HG02642 (cell line): Measurements from ENCODE around the gene RRAGC.
A peak's percentile ranks its signal among the peaks of the same experiment; 100 is the strongest.

Experiments
- ATAC-seq: cut with Tn5 transposase; IDR thresholded peaks from one replicate; pipeline ENCODE4 v1.9.1; 2021; ENCODE audit warnings: mild to moderate bottlenecking; ENCODE audit not compliant: unreplicated experiment, poor library complexity

RRAGC gene, protein sequence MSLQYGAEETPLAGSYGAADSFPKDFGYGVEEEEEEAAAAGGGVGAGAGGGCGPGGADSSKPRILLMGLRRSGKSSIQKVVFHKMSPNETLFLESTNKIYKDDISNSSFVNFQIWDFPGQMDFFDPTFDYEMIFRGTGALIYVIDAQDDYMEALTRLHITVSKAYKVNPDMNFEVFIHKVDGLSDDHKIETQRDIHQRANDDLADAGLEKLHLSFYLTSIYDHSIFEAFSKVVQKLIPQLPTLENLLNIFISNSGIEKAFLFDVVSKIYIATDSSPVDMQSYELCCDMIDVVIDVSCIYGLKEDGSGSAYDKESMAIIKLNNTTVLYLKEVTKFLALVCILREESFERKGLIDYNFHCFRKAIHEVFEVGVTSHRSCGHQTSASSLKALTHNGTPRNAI

DNA sequence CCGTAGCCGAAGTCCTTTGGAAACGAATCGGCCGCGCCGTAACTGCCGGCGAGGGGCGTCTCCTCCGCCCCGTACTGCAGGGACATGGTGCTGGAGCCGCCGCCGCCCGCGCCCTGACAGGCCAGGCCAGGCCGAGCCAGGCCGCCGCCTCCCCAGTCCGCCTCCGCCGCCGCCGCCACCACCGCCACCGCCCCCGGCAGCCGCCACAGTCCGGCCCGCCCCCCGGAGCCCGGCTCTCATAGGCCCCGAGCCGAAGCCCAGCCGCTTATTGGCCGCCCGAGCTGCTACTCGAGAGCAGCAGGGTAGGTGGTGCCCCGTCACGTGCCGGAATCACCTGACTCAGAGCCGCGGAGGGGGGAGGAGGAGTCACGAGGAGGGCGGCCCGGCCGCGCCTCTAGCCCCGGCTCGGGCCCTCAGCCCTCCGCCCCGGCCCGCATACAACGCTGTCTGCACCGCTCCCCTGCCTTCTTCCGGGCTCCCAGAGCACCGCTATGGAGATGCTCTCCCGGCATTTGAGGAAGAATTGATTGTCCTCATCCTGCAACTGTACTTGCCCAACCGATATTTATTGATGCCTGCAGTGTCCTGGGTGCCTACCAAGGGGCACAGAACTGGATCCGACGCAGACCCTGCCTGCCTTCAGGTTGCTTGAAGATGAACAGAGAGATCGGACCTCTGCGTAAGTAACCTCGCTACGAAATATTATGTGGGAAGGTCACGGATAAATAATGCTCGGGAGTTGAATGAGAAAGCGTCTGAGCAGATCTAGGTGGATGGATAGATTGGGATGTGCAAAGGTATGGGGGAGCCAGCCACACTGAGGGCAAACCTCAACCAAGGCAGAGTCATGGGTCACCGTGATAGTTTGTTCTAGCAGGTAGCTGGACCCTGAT, at the start of gene RRAGC:
TSS of gene RRAGC (minus strand) at position 212 of the 893 bp plus-strand sequence. CDS start at position 86, 126 bp downstream.
- ATAC-seq, result peak; percentile 94

DNA sequence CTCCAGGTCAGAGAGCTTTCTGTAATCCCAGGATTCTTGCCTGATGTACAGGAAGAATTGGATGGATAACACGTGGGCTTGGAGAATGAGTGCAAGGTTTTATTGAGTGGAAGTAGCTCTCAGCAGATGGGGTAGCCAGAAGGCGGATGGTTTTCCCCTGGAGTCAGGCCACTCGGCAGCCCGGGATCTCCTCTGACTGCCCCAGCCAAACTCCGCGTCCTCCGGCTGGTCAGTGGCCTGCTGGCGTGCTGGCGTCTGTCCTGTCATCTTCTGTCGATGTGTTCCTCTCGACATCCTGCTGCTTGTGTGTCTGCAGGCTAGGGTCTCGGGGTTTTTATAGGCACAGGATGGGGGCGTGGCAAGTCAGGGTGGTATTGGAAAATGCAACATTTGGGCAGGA, 49.2 kb upstream of the RRAGC start:
- no peak for ATAC-seq

DNA sequence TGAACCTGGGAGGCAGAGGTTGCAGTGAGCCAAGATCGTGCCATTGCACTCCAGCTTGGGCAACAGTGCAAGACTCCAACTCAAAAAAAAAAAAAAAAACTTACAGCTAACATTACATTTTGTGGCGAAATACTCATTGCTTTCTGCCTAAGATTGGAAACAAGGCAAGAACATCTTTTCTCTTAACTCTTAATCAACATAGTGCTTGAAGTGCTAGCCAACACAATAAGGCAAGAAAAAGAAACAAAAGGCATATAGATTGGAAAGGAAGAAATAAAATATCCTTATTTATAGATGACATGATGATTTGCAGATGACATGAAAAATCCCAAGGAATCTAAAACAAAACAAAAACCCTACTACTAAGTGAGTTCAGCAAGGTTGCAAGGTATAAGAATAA, 46.4 kb upstream of the RRAGC start:
- ATAC-seq, result no peak

DNA sequence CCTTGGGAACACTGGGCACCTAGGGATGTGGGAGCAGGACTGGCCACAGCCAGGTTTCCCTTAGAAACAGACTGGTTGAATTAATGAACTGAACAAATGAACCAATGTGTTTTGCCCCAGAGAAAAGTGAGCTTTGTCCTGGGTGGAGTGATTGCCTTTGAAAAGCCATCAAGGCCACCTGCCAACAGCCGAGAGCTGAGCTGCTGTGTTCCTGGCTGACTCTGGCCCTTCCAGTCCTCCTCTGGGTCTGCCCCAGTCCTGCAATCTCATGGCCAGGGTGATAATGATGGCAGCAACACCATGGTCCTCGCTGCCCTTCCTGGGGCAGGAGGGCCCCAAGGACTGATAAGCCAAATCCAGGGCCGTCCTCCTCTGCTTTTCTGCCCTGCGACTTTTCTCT, 40.0 kb upstream of the RRAGC start:
- no peak for ATAC-seq

- no peak for ATAC-seq
Measured at GRCh38 chr1:38898653-38899230, 39.2 kb upstream of the RRAGC start.

GRCh38 chr1:38896169-38896568, 36.6 kb upstream of the RRAGC start:
- no peak for ATAC-seq

GRCh38 chr1:38892976-38893375, 33.4 kb upstream of the RRAGC start:
- no peak for ATAC-seq

DNA sequence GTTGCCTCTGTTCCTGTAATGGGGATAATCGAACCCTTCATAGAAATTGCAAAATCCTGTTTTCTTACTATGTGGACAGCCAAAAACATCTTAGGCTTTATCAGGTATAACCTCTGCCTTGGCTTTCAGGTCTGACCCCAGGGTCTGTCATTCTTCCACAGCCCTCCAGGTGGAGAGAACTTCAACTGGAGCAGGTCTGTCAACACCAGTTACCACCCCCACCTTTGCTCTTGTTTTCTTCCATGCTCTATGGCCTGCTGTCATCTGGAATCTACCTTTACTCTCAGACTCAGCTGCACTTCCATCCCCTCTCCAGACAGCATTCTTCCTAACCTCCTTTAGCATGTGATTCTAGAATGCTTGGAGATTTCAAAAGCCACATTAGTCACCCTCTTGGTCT, 32.2 kb upstream of the RRAGC start:
- ATAC-seq, result no peak

DNA sequence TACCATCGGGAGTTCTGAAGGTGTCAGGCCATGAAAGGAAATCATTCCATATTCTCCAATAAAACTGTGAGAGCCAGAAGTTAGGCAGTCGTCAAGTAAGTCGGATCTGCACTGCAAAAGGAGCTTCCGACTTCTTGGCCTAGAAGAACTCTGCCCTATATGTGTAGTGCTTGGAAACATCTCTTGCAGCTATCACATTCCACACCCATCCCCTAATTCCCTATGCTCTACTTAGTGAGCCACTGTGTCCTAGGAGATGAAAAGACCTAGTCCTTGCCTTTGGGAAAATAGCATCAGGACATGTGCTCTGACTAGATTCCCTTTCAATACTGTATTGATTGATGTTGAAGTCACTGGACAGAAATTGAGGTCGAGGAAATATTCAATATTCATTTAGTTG, 30.0 kb upstream of the RRAGC start:
- ATAC-seq, result no peak

- ATAC-seq, result no peak
Measured at GRCh38 chr1:38888423-38889333, 29.1 kb upstream of the RRAGC start.

GRCh38 chr1:38885092-38885491, 25.5 kb upstream of the RRAGC start:
- no peak for ATAC-seq

DNA sequence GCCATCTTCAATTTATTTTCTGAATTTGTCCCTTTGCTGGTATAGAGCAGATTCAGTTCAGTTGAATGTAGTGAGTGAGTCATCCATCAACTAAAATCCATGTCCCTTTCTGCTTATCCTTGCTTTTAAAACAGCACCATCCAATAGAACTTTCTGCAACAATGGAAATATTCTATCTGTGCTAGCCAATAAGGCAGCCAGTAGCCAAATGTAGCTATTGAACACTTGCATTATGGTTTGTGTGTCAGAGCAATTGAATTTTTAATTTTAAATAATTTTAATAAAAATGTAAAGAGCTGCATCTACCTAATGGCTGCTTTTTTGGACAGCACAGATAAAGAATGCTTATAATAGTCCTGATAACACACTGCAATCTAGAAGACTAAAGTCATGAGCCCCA, 21.9 kb upstream of the RRAGC start, which contains the start of gene GJA9:
TSS of gene GJA9 (minus strand) at position 101 of the 400 bp plus-strand sequence. CDS start 5,489 bp downstream, outside the sequence.
- ATAC-seq, result no peak

- ATAC-seq, result no peak
Measured at GRCh38 chr1:38875811-38876210, 16.2 kb upstream of the RRAGC start.

DNA sequence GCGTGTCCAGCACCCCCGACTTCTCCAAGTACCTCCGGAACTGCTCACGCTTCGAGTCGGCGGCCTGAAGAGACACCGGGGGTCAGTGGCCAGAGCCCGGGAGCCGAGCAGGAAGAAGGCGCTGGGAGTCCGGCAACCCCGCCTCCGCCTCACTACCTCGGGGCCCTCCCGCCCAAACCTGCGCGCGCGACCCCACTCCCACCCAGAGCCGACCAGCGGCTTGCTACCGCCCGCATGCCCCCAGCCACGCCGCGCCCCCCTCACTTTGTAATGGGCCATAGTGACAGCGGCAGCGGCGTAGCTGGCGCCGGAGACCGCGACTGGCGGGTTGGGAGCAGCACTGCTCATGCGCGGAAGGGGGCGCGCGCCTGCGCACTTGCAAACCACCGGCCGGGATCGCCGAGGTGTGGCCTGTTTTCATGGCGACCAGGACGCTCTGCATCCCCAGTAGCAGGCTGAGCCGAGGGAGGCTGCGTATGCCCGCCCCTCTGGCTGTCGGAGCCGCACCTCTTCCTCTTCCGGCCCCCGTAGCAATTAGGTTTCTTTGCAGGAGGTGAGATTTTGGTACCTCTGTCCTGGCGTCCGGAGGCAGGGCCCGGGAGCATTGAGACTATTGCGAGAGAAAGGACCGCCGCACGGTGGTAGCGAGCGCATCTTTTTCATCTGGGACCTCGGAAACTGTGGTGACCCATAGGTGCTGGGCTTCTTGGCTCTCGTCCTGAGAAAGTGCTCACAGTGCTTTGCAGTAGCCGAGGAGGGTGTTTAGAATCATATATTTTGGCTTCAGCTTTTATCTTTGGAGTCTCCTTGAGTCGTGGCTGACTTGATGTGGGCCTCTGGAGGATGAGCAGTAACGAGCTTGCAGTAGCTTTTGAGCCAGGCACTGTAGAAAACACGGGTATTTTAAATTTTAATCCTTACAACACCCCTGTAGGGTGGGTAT, 13.7 kb upstream of the RRAGC start, which contains the start of gene MYCBP:
TSS of gene MYCBP (minus strand) at position 322 of the 943 bp plus-strand sequence. CDS start at position 279, 43 bp downstream.
- peak; percentile 99 for ATAC-seq

DNA sequence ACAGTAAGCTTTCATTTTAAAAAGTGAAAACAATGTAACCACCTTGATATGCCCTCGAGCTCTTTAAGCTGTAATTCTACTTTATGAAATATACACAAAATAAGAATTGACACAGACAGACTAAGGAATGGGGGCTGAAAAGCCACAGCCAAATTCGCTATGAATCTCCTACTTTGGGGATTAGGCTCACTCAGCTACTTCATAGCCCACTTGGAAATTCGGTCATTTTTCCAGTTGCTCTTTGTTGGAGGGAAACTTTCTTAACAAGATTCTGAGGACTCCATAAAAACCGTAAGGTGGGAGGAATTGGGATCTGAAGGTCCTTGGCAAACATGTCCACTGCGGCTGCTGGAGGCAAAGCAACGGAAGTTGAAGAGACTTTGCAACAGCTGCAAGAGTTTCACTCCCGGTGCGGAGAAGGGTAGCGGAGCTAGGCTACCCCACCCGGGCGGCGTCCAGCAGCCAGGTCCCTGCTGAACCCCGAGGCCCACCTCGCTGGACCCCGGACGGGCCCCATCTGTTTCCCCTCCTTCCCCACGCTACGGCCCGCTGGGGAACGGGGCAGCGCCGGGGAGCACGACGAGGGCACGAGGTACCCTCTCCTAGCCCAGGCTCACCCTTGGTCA, 12.9 kb upstream of the RRAGC start:
- ATAC-seq, result peak; percentile 22

- ATAC-seq, result no peak
Measured at GRCh38 chr1:38870996-38871395, 11.4 kb upstream of the RRAGC start.

DNA sequence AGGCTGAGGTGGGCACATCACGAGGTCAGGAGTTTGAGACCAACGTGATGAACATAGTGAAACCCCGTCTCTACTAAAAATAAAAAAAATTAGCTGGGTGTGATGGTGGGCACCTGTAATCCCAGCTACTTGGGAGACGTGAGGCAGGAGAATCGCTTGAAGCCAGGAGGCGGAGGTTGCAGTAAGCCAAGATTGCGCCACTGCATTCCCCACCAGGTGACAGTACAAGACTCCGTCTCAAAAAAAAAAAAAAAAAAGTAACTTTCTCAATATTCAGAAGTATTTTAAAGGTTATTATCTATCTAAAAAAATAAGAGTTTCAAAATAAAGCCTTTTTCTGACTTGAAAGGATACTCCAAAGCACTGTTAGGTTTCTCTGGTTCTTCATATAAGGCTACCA, 7.6 kb upstream of the RRAGC start:
- no peak for ATAC-seq

DNA sequence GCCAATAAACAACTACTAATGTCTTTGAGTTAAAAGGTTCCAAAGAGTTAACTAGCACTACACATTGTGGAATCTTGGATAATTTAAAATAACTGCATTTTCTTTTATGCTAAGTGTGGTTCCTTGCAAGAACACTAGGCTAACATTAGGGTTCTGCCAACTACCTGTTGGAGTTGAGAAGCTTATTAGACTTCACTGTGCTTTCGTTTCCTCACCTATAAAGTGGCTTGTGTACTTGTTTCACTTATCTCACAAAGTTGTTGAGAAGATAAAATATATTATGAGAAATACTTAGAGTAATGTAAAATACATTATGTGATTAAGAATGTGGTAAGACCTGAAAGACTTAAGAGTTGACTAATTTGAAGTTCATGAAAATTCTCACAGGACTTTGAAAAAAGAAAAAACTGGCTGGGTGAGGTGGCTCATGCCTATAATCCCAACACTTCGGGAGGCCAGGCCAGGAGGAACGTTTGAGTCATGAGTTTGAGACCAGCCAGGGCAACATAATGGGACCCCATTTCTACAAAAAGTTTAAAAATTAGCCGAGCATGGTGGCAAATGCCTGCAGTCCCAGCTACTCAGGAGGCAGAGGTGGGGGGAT, 5.6 kb upstream of the RRAGC start:
- no peak for ATAC-seq
